Calu3 (cell line): ENCODE measurements around the gene TRIM23. TPM values are rescaled to one million over a fixed set of nuclear protein-coding genes. Genes with fewer than 3 reads are reported as not detected.

Source experiments
- BruUV-seq: library from RNA; stranded (reverse); fragments of 400-500 nt; replicated peaks from 2 replicates; lab custom pipeline; 2021; lab: Mats Ljungman, UMichigan
- CTCF ChIA-PET: fragments of 300-600 bp; sonication (Branson Sonifier 250); formaldehyde crosslinking; loops from one replicate; lab custom pipeline; 2022; ENCODE audit warnings: antibody characterized with exemption; lab: Charles Lee
- DNase-seq: peaks from one replicate; pipeline ENCODE4 v3.0.0; 2022
- H3K27ac Mint-ChIP-seq: one replicate; pipeline ENCODE4 v1.8.0; 2022; ENCODE audit warnings: mixed read lengths; ENCODE audit not compliant: unreplicated experiment
- H3K27me3 Mint-ChIP-seq: one replicate; pipeline ENCODE4 v1.8.0; 2022; ENCODE audit warnings: mixed read lengths; ENCODE audit not compliant: unreplicated experiment
- H3K36me3 Mint-ChIP-seq: one replicate; pipeline ENCODE4 v1.8.0; 2022; ENCODE audit warnings: mild to moderate bottlenecking, moderate library complexity, mixed read lengths; ENCODE audit not compliant: insufficient read depth, unreplicated experiment
- H3K4me1 Mint-ChIP-seq: one replicate; pipeline ENCODE4 v1.8.0; 2022; ENCODE audit warnings: mild to moderate bottlenecking, low read depth, mixed read lengths; ENCODE audit not compliant: unreplicated experiment
- H3K4me3 Mint-ChIP-seq: one replicate; pipeline ENCODE4 v1.8.0; 2022; ENCODE audit warnings: mild to moderate bottlenecking, low read depth, moderate library complexity, mixed read lengths; ENCODE audit not compliant: unreplicated experiment
- H3K9me3 Mint-ChIP-seq: one replicate; pipeline ENCODE4 v1.8.0; 2022; ENCODE audit warnings: low read depth, mixed read lengths; ENCODE audit not compliant: unreplicated experiment
- intact Hi-C: fragments of 100-400 bp; cut with micrococcal nuclease; formaldehyde crosslinking; loops from one replicate; pipeline ENCODE4 v1.10.0; 2022; ENCODE audit not compliant: unreplicated experiment
- total RNA-seq: library from RNA; stranded (reverse); gene quantifications from 2 replicates; pipeline ENCODE4 v1.2.3, GENCODE V29; 2022
- TF ChIP-seq, protein P1 (sequence below): fragments of 200-600 bp; IDR thresholded peaks from one replicate; pipeline ENCODE4 v1.8.0; 2022; ENCODE audit warnings: antibody characterized with exemption; ENCODE audit not compliant: unreplicated experiment

TRIM23 gene
- total RNA-seq, 1 experiment from 2014 or later: 12.5 TPM

DNA sequence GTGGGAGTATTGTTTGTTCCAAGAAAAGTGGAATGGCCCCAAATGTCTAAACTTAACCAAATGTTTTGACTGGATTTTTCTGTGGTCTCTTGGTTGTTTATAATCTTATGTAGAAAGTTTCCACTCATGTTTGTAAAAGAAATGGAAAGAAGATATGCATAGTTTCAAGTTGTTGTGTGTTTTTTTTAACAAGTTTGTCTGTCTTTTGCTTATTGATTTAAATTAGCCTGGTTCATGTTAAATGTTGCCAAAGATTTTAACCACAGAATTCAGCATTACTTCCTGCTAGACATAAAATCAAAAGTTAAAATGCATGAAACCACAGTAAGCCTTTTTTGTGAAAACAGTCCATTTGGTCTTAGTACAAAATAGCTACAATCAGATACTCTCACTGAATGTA, 47.0 kb downstream of the TRIM23 start:
- no peaks in the 10 kb centered on the region for H3K27me3 Mint-ChIP-seq
- H3K27ac Mint-ChIP-seq: no peak overlapping the region
- CTCF ChIA-PET: no interaction called here
- H3K4me1 Mint-ChIP-seq: no peaks in the 10 kb centered on the region
- TF ChIP-seq, protein P1, sequence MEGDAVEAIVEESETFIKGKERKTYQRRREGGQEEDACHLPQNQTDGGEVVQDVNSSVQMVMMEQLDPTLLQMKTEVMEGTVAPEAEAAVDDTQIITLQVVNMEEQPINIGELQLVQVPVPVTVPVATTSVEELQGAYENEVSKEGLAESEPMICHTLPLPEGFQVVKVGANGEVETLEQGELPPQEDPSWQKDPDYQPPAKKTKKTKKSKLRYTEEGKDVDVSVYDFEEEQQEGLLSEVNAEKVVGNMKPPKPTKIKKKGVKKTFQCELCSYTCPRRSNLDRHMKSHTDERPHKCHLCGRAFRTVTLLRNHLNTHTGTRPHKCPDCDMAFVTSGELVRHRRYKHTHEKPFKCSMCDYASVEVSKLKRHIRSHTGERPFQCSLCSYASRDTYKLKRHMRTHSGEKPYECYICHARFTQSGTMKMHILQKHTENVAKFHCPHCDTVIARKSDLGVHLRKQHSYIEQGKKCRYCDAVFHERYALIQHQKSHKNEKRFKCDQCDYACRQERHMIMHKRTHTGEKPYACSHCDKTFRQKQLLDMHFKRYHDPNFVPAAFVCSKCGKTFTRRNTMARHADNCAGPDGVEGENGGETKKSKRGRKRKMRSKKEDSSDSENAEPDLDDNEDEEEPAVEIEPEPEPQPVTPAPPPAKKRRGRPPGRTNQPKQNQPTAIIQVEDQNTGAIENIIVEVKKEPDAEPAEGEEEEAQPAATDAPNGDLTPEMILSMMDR: no peak
- intact Hi-C loops: no loop called here
- H3K9me3 Mint-ChIP-seq: no peaks in the 10 kb centered on the region
- peaks cover 17% of the 10 kb centered on the region for H3K36me3 Mint-ChIP-seq
- H3K4me3 Mint-ChIP-seq: no peak overlapping the region
- no TSS peak for BruUV-seq
- DNase-seq: no peak

DNA sequence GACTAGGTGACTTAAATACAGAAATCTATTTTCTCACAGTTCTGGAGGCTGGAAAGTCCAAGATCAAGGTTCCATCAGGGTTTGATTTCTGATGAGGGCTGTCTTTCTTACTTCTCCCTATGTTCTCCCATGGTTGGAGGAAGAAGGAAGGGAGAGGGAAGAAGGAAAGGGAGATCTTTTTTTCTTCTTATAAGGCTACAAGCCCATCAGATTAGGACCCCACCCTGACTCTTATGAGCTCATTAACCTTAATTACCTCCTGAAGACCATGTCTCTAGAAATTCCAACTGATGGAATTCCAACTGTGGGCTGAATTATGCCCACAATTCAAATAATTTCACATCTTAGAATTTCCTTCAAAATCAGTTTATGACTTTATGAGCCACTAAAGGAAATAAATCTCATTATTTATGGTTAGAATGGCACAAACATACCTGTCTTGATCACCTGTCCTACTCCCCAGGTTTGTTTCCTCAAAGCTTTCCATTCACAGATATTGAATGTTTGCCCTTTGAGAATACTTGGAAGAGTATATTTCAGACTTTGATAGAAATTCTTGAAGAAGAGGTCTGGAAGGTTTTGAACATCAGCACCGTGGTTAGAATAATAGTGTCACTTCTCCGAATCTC, 53.4 kb downstream of the TRIM23 start:
- Mint-ChIP-seq H3K27me3 (no peaks in the 10 kb centered on the region), H3K27ac (no peak overlapping the region), H3K4me1 (no peaks in the 10 kb centered on the region), H3K36me3 (peaks cover 5% of the 10 kb centered on the region), H3K9me3 (no peaks in the 10 kb centered on the region), H3K4me3 (no peak overlapping the region)
- intact Hi-C loops: no loop called here
- no peak for DNase-seq
- no TSS peak for BruUV-seq
- CTCF ChIA-PET: no interaction called here
- TF ChIP-seq, protein P1: no peak

DNA sequence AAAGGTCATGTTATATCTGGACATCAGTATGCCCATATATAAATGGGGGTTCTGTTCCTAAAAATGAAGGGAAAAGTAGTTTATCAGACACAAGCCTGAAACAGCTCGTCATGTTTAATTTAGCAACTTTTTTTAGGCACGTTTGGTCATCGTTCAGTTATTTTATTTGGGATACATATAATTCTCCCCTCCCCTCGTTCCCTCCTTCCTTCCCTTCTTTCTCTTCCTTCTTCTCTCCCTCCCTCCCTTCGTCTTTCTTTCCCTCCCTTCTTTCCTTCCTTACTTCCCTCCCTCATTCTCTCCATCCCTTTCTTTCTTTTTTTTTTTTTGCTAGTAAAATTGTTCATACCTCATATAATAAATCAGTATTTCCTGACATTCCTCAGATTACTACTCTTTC, 57.6 kb downstream of the TRIM23 start:
- H3K9me3 Mint-ChIP-seq: no peaks in the 10 kb centered on the region
- H3K36me3 Mint-ChIP-seq: peaks cover 31% of the 10 kb centered on the region

DNA sequence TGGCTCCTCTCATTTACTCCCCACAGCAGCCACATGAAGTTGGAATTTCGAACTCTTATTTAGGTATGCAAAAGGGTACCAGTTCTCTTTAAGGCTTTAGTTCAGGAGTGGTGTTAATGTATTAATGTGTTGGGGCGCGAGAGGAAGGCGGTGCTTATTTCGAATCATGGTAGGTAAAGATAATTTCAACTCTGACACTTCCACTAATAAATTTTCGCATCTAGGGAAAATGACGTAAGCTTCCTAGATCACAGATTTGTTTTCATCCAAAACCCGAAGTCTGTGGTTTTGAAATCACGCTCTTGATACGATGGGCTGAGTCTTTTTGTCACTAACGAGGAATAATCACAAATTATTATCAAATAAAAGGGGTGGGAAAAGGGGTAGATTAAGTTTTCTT, 60.4 kb downstream of the TRIM23 start:
- H3K9me3 Mint-ChIP-seq: no peaks in the 10 kb centered on the region
- H3K27me3 Mint-ChIP-seq: no peaks in the 10 kb centered on the region
- TF ChIP-seq, protein P1: no peak
- H3K4me3 Mint-ChIP-seq: peak overlapping the region; percentile 92
- BruUV-seq: no TSS peak
- DNase-seq: no peak
- CTCF ChIA-PET: interaction anchor here (1.5 to 1.6 kb wide), 2 partner anchors 48 to 753 kb away, joined by 4 to 5 read pairs; no protein-coding TSS in a partner anchor
- peak overlapping the region; percentile 96 for H3K27ac Mint-ChIP-seq
- peaks cover 17% of the 10 kb centered on the region for H3K4me1 Mint-ChIP-seq
- intact Hi-C loops: no loop called here
- H3K36me3 Mint-ChIP-seq: peaks cover 31% of the 10 kb centered on the region

More for the DNA sequence above, 57.6 kb downstream of the TRIM23 start:
- H3K27ac Mint-ChIP-seq: no peak overlapping the region
- CTCF ChIA-PET: no interaction called here
- peaks cover 17% of the 10 kb centered on the region for H3K4me1 Mint-ChIP-seq
- TF ChIP-seq, protein P1: no peak
- intact Hi-C loops: no loop called here
- no peak overlapping the region for H3K4me3 Mint-ChIP-seq
- DNase-seq: no peak
- no TSS peak for BruUV-seq
- H3K27me3 Mint-ChIP-seq: no peaks in the 10 kb centered on the region
